GM18867 (cell line): ENCODE data around the gene GLCCI1.
"Not testable (repeated sequence)": the region's sequence is repeated elsewhere in the genome, so short reads cannot be mapped to it uniquely, and the experiment has no call there.

Experiments used
- ATAC-seq: cut with Tn5 transposase; IDR thresholded peaks from one replicate; pipeline ENCODE4 v1.9.1; 2021; ENCODE audit warnings: mild to moderate bottlenecking, moderate library complexity; ENCODE audit not compliant: unreplicated experiment

The GLCCI1 gene

DNA sequence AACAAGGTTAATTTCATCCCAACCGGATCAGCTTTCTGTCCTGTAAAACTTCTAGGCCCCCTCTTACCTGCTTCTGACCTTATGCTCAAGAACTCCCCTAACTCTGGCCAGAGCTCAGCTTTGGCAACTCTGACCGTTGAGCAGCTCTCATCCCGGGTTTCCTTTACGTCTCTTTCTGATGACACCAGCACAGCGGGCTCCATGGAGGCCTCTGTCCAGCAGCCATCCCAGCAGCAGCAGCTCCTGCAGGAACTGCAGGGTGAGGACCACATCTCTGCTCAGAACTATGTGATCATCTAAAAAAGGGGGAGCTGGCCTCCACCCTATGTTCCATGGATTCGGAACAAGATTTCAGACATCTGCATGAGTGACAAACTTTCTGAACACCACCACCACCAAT is 117.6 kb downstream of the GLCCI1 start:
- no peak for ATAC-seq

- ATAC-seq: no peak
These were observed 120.6 kb downstream of the GLCCI1 start for GRCh38 chr7:8089036-8089780.

GRCh38 chr7:8092140-8092539 is 123.5 kb downstream of the GLCCI1 start:
- no peak for ATAC-seq

DNA sequence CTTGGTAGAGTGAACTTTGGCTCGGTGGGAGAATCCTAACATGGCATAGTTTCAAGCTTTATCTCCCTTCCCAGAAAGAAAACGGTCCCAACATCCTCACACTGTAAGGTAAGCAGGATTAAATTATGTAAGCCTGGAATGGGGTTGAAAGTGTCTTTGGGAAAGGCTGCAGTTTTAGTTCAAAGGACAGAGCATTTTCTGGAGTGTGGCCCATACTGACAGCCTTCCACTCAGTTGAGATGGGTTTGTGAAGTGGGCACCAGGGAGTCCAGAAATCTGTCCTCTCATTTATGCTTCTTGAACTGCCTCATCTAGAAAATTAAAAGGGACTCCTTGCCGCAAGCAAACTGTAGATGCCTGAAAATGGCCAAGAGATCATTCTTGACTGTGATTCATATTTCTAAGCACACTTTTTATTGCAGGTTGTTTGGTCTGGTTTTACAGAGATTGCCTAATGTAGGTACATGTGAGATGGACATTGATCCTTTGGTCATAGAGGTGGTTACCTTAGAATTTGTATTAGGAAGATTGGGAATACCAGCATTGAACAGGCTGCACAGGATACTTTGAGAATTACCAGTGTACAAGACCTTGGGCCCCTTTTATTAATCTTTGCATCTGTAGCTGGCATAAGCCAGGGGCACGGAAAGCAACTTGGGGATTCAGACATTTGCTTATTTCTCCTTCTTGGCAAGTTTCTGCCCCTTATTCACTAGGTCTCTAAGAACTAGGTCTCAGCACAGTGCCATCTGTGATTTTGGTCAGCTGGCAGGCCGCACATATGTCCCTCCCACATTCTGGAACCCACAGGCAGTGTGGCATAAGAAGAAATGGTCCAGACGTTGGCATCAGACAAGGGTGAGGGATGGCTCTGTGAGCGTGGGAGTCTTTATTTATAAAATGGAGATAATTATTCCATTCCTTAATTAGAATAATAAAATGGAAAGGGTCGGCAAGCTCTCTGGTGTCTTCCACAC is 125.9 kb downstream of the GLCCI1 start:
- ATAC-seq: no peak

DNA sequence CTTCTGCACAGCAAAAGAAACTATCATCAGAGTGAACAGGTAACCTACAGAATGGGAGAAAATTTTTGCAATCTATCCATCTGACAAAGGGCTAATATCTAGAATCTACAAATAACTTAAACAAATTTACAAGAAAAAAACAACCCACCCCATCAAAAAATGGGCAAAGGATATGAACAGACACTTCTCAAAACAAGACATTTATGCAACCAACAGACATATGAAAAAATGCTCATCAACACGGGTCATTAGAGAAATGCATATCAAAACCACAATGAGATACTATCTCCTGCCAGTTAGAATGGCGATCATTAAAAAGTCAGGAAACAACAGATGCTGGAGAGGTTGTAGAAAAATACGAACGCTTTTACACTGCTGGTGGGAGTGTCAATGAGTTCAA is 132.7 kb downstream of the GLCCI1 start:
- not testable (repeated sequence) for ATAC-seq

GRCh38 chr7:8103282-8103681 is 134.7 kb downstream of the GLCCI1 start:
- ATAC-seq: no peak

DNA sequence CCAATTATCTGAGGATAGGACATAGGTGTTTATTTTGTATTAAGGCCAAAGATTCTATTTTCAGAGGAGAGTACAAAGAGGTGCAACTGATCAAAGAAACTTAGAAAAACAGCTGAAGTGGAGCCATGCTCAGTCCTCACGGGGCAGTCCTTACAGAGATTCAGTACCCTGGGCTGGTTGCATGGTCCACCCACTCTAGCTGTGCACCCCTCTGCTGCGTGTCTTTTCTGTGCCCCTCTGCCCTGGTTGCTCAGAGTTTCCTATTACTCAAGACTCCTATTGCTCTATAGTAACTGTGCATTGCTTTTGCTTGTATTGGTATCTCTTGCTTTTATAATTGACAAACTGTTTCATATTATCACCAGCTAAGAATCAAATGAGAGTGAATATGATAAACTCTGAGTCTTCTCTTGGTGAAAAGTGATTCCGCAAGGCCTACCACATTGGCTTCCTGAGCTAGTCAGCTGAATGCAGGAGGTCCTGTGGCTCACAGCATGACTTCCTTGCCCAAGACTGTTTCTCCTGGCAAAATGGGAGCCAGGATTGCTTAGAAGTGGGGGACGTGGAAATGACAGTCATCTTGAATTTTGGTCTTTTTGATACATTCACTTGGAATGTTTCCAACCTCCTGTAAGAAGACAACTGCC is 137.0 kb downstream of the GLCCI1 start:
- ATAC-seq: no peak

- no peak for ATAC-seq
These were observed 140.8 kb downstream of the GLCCI1 start for GRCh38 chr7:8109196-8110022.

DNA sequence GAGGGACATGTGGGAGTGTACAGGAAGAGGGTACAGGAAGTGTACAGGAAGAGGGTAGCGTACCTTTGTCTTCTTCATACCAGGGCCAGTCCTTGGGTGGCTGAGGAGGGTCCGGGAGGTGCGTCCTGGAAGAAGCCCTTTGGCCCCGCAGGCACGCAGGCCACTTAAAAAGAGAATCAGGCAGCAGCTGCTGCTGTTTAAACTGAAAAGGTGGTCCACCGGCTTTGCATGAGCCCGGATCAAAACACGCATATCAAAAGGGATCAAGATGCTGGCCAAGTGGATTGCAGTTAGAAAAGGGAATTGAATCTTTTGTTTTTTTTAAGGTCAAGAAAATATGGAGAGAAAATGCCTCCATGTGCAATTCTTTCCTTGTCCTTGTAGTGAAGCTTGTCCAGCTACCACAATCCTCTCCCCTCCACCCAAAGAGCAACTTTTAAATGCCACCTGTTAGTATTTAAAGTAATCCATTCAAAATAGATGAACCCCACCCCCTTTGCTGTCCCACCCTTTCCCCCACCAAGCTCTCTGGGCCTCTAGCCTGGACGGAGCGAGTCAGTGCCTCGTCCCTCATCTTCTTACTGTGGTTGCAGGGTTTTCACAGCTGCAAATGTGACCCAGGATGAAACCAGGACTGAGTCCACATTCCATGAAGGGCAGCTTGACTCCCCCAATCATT is 142.8 kb downstream of the GLCCI1 start:
- no peak for ATAC-seq

DNA sequence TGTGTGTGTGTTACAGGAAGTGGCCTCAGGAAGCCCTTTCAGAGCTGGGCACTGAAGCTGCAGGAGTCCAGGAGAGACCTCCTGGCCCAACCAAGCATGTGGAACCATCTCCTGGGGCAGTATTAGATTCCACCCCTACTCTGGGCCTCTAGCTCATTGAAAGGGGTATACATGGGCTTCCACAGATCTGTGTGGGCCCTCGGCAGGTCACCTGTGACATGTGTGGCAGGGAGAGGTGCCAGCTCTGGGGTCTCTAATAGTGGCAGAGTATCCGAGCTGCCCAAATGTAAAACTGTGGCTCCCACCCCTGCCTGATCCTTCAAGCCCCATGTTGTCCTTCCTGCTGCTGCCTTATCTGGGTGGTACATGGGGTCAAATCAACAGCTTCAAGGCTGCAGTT is 144.1 kb downstream of the GLCCI1 start:
- no peak for ATAC-seq

GRCh38 chr7:8113184-8113583 is 144.6 kb downstream of the GLCCI1 start:
- ATAC-seq: no peak

GRCh38 chr7:8114175-8114574 is 145.6 kb downstream of the GLCCI1 start:
- peak; percentile 24 for ATAC-seq

- peak; percentile 90 for ATAC-seq
These were observed 147.2 kb downstream of the GLCCI1 start for GRCh38 chr7:8115547-8116402.

GRCh38 chr7:8117195-8117594 is 148.6 kb downstream of the GLCCI1 start:
- no peak for ATAC-seq

DNA sequence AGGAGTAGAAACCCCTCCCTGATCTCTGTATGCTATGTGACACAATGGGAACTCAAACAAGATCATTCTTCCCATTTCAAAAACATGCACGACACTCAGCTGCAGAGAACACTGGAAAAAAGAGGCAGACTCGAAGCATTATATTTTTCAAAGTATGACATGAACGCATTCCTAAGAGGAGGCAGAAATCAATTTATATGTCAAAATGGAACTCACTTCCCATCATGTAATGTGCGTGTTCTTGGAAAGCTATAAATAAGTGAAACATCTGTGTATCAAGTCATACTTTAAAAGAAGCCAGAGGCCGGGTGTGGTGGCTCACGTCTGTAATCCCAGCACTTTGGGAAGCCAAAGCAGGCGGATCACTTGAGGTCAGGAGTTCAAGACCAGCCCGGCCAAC is 150.7 kb downstream of the GLCCI1 start:
- no peak for ATAC-seq

DNA sequence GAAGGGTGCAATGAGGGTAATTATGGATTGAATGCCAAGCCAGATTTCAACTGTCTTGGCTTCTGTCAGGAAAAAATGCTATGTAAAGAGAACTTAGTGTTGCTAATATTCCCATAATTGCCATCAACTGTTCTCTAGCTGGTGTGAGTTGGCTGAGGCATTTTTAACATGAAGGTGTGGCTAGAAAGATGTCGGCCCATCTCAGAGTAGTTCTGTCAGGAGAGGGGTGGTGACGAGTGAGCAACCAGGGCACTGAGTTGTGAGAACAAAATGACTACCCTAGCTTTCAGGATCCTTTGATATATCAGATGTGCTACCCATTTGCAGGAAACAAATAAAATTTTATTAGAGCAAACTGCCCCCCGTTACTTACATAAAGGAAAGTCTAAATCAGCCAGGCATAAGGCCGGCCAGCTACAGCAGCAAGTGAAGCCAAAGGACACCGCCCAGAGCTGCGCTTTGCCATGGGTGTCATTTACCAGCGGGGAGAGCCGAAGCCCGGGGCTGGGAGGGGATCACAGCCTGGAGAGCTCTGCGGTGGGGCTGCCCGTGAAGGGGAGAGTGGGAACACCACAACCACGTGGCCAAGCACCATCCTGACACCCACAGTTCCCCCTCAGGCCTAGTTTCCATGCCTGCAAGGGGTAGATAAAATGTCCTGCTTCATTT is 151.9 kb downstream of the GLCCI1 start:
- ATAC-seq: no peak

GRCh38 chr7:8121243-8121642 is 152.6 kb downstream of the GLCCI1 start:
- no peak for ATAC-seq

GRCh38 chr7:8125680-8126444 is 157.3 kb downstream of the GLCCI1 start:
- peak; percentile 77 for ATAC-seq
